H1 (cell line): ENCODE measurements around the gene WDR76. TPM values are rescaled to one million over a fixed set of nuclear protein-coding genes. Genes with fewer than 3 reads are reported as not detected.
"Not testable (repeated sequence)": the region's sequence is repeated elsewhere in the genome, so short reads cannot be mapped to it uniquely, and the experiment has no call there.

Experiments used
- CTCF ChIA-PET: fragments of 300-600 bp; sonication (Branson Sonifier 250); formaldehyde crosslinking; loops from one replicate; lab custom pipeline; 2021; ENCODE audit not compliant: partially characterized antibody; lab: Charles Lee
- POLR2A ChIA-PET: fragments of 300-600 bp; sonication (Branson Sonifier 250); formaldehyde crosslinking; loops from one replicate; lab custom pipeline; 2021; ENCODE audit warnings: inconsistent platforms; ENCODE audit not compliant: partially characterized antibody; lab: Charles Lee
- DNase-seq, 2 experiments: peaks; one replicate each; pipeline versions ENCODE4 v3.0.0 to v3.0.0-alpha.2; 2010 to 2022; ENCODE audit warnings: low spot score in 2 of 2, low read depth in 1 of 2, mixed read lengths in 1 of 2
- FAIRE-seq: peaks from 2 replicates; lab custom pipeline; 2011; peaks lifted over from hg19 to GRCh38; lab: Jason Lieb, UNC
- H2AFZ ChIP-seq: 2 replicates; pipeline ENCODE4 v1.8.1; 2012; ENCODE audit warnings: low read length, inconsistent platforms
- H2AK5ac ChIP-seq: 2 replicates; pipeline ENCODE4 v1.6.1; 2013; ENCODE audit warnings: low read depth, low read length
- H2BK120ac ChIP-seq: replicated peaks from 2 replicates; pipeline ENCODE3; 2013; ENCODE audit warnings: low read depth, low read length, inconsistent platforms
- H2BK12ac ChIP-seq: 2 replicates; pipeline ENCODE4 v1.6.1; 2013; ENCODE audit warnings: low read depth, low read length
- H2BK15ac ChIP-seq: 2 replicates; pipeline ENCODE4 v1.6.1; 2013; ENCODE audit warnings: low read length
- H2BK20ac ChIP-seq: 2 replicates; pipeline ENCODE4 v1.6.1; 2013; ENCODE audit warnings: low read length
- H2BK5ac ChIP-seq: 2 replicates; pipeline ENCODE4 v1.6.1; 2013; ENCODE audit warnings: low read depth, low read length
- H3K14ac ChIP-seq: 2 replicates; pipeline ENCODE4 v1.6.1; 2013; ENCODE audit warnings: inconsistent platforms; ENCODE audit not compliant: insufficient read length
- H3K18ac ChIP-seq: 2 replicates; pipeline ENCODE4 v1.6.1; 2013; ENCODE audit warnings: low read length; ENCODE audit errors: extremely low read depth
- H3K23ac ChIP-seq: 2 replicates; pipeline ENCODE4 v1.6.1; 2013; ENCODE audit warnings: inconsistent platforms; ENCODE audit not compliant: insufficient read length
- H3K23me2 ChIP-seq: 2 replicates; pipeline ENCODE4 v1.6.1; 2013; ENCODE audit warnings: low read depth, low read length
- H3K27ac ChIP-seq: 2 replicates; pipeline ENCODE4 v1.6.1; 2011; ENCODE audit warnings: low read depth, low read length, inconsistent platforms
- H3K27me3 ChIP-seq, 4 experiments: replicated peaks in 1 of 4; 1 replicate in 1 of 4; 2 replicates in 3 of 4; pipeline versions ENCODE4 v1.6.1 to v1.8.1; 2011 to 2013; ENCODE audit warnings: low read length in 3 of 4, mild to moderate bottlenecking in 3 of 4, inconsistent platforms in 2 of 4, mixed read lengths in 2 of 4, moderate library complexity in 1 of 4; ENCODE audit not compliant: control insufficient read depth in 3 of 4, insufficient read depth in 3 of 4; ENCODE audit errors: extremely low read depth in 1 of 4
- H3K36me3 ChIP-seq, 4 experiments: 2 replicates each; pipeline versions ENCODE4 v1.6.1 to v1.8.1; 2011 to 2013; ENCODE audit warnings: mild to moderate bottlenecking in 4 of 4, low read length in 3 of 4, moderate library complexity in 2 of 4, control low read depth in 1 of 4, inconsistent platforms in 1 of 4; ENCODE audit not compliant: insufficient read depth in 4 of 4, control insufficient read depth in 2 of 4
- H3K4ac ChIP-seq: replicated peaks from 2 replicates; pipeline ENCODE3; 2013; ENCODE audit warnings: low read length, low read depth, mixed read lengths, inconsistent platforms; ENCODE audit not compliant: insufficient read length
- H3K4me1 ChIP-seq, 4 experiments: replicated peaks in 1 of 4; 1 replicate in 1 of 4; 2 replicates in 3 of 4; pipeline versions ENCODE4 v1.6.1 to v1.8.1; 2011 to 2013; ENCODE audit warnings: low read length in 3 of 4, inconsistent platforms in 2 of 4, mixed read lengths in 1 of 4; ENCODE audit not compliant: insufficient read depth in 4 of 4, control insufficient read depth in 3 of 4
- H3K4me2 ChIP-seq, 2 experiments: 2 replicates each; pipeline versions ENCODE4 v1.6.1 to v1.8.1; 2011 to 2013; ENCODE audit warnings: low read depth in 2 of 2, low read length in 2 of 2, control low read depth in 1 of 2, inconsistent platforms in 1 of 2, mild to moderate bottlenecking in 1 of 2; ENCODE audit not compliant: insufficient read depth in 1 of 2
- H3K4me3 ChIP-seq, 4 experiments: fragments of 200-600, 300-600 bp in 1 of 4; sonication (generic), shearing (Covaris generic), sonication (Bioruptor Twin) in 1 of 4; 2 replicates each; pipeline versions ENCODE4 v1.5.1 to v1.8.1; 2011 to 2016; ENCODE audit warnings: low read length in 4 of 4, low read depth in 3 of 4, control low read depth in 2 of 4, inconsistent platforms in 2 of 4, mild to moderate bottlenecking in 2 of 4, mixed read lengths in 1 of 4, moderate library complexity in 1 of 4; ENCODE audit not compliant: insufficient read depth in 2 of 4; ENCODE audit errors: extremely low read depth in 1 of 4
- H3K56ac ChIP-seq: replicated peaks from 2 replicates; pipeline ENCODE3; 2013; ENCODE audit warnings: low read depth, mild to moderate bottlenecking, mixed read lengths, low read length, inconsistent platforms; ENCODE audit not compliant: insufficient read length
- H3K79me1 ChIP-seq: 2 replicates; pipeline ENCODE4 v1.6.1; 2013; ENCODE audit warnings: low read depth, low read length, control low read depth
- H3K79me2 ChIP-seq, 2 experiments: 2 replicates each; pipeline versions ENCODE4 v1.6.1 to v1.8.1; 2012 to 2013; ENCODE audit warnings: low read length in 2 of 2, mild to moderate bottlenecking in 2 of 2, inconsistent platforms in 1 of 2; ENCODE audit not compliant: insufficient read depth in 2 of 2, control insufficient read depth in 1 of 2
- H3K9ac ChIP-seq, 4 experiments: replicated peaks in 1 of 4; 1 replicate in 1 of 4; 2 replicates in 3 of 4; pipeline versions ENCODE4 v1.6.1 to v1.8.1; 2011 to 2013; ENCODE audit warnings: low read depth in 3 of 4, low read length in 3 of 4, control low read depth in 2 of 4, mild to moderate bottlenecking in 2 of 4, moderate library complexity in 2 of 4, inconsistent platforms in 1 of 4; ENCODE audit errors: extremely low read depth in 1 of 4
- H3K9me3 ChIP-seq, 2 experiments: 2 replicates each; pipeline versions ENCODE4 v1.6.1 to v1.8.1; 2012 to 2013; ENCODE audit warnings: mild to moderate bottlenecking in 2 of 2, moderate library complexity in 2 of 2, control low read depth in 1 of 2, inconsistent platforms in 1 of 2, low read depth in 1 of 2, low read length in 1 of 2, mixed read lengths in 1 of 2; ENCODE audit not compliant: insufficient read depth in 2 of 2
- H4K20me1 ChIP-seq, 2 experiments: replicated peaks in 1 of 2; 2 replicates each; pipeline versions ENCODE3 to v1.8.1; 2011 to 2013; ENCODE audit warnings: inconsistent platforms in 2 of 2, low read length in 2 of 2, mild to moderate bottlenecking in 1 of 2; ENCODE audit not compliant: insufficient read depth in 2 of 2, control insufficient read depth in 1 of 2
- H4K5ac ChIP-seq: 2 replicates; pipeline ENCODE4 v1.6.1; 2013; ENCODE audit warnings: low read length, low read depth, mixed read lengths, inconsistent platforms; ENCODE audit not compliant: insufficient read length
- H4K8ac ChIP-seq: 2 replicates; pipeline ENCODE4 v1.8.0; 2013; ENCODE audit warnings: mild to moderate bottlenecking, moderate library complexity, low read length, inconsistent platforms; ENCODE audit not compliant: insufficient read depth; ENCODE audit errors: extremely low read depth
- H4K91ac ChIP-seq: replicated peaks from 2 replicates; pipeline ENCODE3; 2013; ENCODE audit warnings: low read length, mixed read lengths, inconsistent platforms; ENCODE audit not compliant: insufficient read length
- WGBS, 2 experiments: shearing (Covaris generic) in 1 of 2; methylation state at CpG; one replicate each; pipeline versions ENCODE4 v1.1.6 to v1.1.7; 2013 to 2015; ENCODE audit warnings: low lambda C conversion rate in 2 of 2, mixed read lengths in 2 of 2, inconsistent platforms in 1 of 2, low coverage in 1 of 2, missing lambda C conversion rate in 1 of 2; ENCODE audit not compliant: insufficient replicate concordance in 2 of 2, insufficient coverage in 1 of 2, insufficient read length in 1 of 2; ENCODE audit errors: extremely low coverage in 1 of 2, missing lambda C conversion rate in 1 of 2; 5-methylcytosine and 5-hydroxymethylcytosine counted together
- polyA plus RNA-seq, 7 experiments: library from polyadenylated mRNA; depleted of rRNA in 3 of 7; stranded (reverse) in 5 of 7; unstranded in 2 of 7; fragments of >200 nt in 5 of 7; fragments of 200-250 nt in 2 of 7; gene quantifications; 1 replicate in 5 of 7; 2 replicates in 1 of 7; 4 replicates in 1 of 7; pipeline versions ENCODE4 v1.2.1 to v1.2.3, GENCODE V29; 2011 to 2013; ENCODE audit warnings: missing spikeins in 2 of 7, mixed read lengths in 2 of 7
- total RNA-seq: library from RNA; stranded (reverse); fragmentation: NEBNext Ultra II Directional; extraction: Animal tissue kit (Norgen Biotek cat#: 25700); gene quantifications from 2 replicates; pipeline ENCODE4 v1.2.1, GENCODE V29; 2021

Gene WDR76
- total and polyA plus RNA-seq, 2 of the 8 experiments (the other 6 are each of a cell fraction or from before 2014, with no cell fraction given): 4.1 to 18.9 TPM

DNA sequence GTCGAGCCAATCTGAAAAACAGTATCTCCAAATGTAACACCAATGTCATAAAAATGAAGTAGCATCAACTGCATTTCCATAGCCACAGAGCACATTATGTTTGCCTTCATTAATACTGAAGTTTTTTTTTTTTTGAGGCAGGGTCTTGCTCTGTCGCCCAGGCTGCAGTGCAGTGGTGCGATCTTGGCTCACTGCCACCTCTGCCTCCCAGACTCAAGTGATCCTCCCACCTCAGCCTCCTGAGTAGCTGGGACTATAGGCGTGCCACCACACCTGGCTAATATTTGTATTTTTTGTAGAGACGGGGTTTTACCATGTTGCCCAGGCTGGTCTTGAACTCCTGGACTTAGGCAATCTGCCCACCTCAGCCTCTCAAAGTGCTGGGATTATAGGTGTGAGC, 11.7 kb upstream of the WDR76 start:
- H3K9ac ChIP-seq, H3K14ac ChIP-seq, CTCF ChIA-PET, H3K4me1 ChIP-seq, H4K91ac ChIP-seq, H2BK15ac ChIP-seq, H2AFZ ChIP-seq, H2BK20ac ChIP-seq, H3K23ac ChIP-seq, H3K56ac ChIP-seq, H3K4ac ChIP-seq, H2BK12ac ChIP-seq, H3K79me1 ChIP-seq, H3K4me3 ChIP-seq, H4K8ac ChIP-seq, H3K27me3 ChIP-seq, H2BK120ac ChIP-seq, H2AK5ac ChIP-seq, DNase-seq, H2BK5ac ChIP-seq, H3K23me2 ChIP-seq, H3K27ac ChIP-seq, H3K4me2 ChIP-seq, H4K20me1 ChIP-seq, H4K5ac ChIP-seq, H3K9me3 ChIP-seq, FAIRE-seq, H3K18ac ChIP-seq: not testable (repeated sequence)
- Histone ChIP-seq H3K79me2 (peaks cover 0 to 11% of the 10 kb centered on the region in 2 experiments; a peak in 2 of 4 replicates), H3K36me3 (peaks cover 20 to 73% (median 49%) of the 10 kb centered on the region in 4 experiments)
- 98% methylated on average over 5 of the region's 5 CpGs; no CpG with 5 or more reads in 1 of the 2 experiments for WGBS, 2 experiments
- POLR2A ChIA-PET: interaction anchor here (1.8 kb wide), 1 partner anchor 11 kb away, joined by 6 read pairs; no protein-coding TSS in a partner anchor
